ENCODE measurements around the gene RIN3. TPM values are rescaled to one million over a fixed set of nuclear protein-coding genes. Genes with fewer than 3 reads are reported as not detected.

RIN3 gene
- total RNA-seq, 2 experiments from 2014 or later = 76.1 to 122 TPM

DNA sequence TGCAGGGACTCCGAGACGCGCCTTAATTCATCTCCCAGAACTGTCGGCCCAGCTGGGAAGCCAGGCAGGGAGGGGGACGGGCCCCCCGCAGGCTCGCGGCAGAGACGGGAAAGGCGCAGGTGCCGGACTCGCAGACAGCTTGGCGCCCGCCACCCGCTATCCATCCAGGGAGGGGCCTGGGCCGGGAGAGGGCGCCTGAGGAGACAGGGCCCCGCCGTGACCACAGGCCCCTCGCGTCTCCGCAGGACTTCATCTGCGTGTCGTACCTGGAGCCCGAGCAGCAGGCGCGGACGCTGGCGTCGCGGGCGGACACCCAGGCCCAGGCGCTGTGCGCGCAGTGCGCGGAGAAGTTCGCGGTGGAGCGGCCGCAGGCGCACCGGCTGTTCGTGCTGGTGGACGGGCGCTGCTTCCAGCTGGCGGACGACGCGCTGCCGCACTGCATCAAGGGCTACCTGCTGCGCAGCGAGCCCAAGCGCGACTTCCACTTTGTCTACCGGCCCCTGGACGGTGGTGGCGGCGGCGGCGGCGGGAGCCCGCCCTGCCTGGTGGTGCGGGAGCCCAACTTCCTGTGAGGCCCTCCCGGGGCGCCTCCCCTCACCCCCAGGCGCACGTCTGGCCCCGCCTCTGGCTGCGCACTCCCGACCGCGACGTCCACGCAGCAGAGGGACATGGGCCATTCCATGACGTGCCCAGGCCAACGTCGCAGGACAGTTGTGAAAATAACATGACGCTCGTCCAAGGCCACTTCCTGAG, 174.3 kb downstream of the RIN3 start:
- no peaks in the 10 kb centered on the region for H3K27me3 Mint-ChIP-seq
- H3K9me3 Mint-ChIP-seq (ENCODE audit: low read depth) = no peaks in the 10 kb centered on the region
- H3K36me3 Mint-ChIP-seq = peaks cover 9% of the 10 kb centered on the region
- ATAC-seq (no peak), DNase-seq (no peak)
- H3K27ac Mint-ChIP-seq = no peak overlapping the region
- no peak overlapping the region for H3K4me3 Mint-ChIP-seq
- CTCF ChIA-PET = no interaction called here
- H3K4me1 Mint-ChIP-seq = peaks cover 5% of the 10 kb centered on the region

DNA sequence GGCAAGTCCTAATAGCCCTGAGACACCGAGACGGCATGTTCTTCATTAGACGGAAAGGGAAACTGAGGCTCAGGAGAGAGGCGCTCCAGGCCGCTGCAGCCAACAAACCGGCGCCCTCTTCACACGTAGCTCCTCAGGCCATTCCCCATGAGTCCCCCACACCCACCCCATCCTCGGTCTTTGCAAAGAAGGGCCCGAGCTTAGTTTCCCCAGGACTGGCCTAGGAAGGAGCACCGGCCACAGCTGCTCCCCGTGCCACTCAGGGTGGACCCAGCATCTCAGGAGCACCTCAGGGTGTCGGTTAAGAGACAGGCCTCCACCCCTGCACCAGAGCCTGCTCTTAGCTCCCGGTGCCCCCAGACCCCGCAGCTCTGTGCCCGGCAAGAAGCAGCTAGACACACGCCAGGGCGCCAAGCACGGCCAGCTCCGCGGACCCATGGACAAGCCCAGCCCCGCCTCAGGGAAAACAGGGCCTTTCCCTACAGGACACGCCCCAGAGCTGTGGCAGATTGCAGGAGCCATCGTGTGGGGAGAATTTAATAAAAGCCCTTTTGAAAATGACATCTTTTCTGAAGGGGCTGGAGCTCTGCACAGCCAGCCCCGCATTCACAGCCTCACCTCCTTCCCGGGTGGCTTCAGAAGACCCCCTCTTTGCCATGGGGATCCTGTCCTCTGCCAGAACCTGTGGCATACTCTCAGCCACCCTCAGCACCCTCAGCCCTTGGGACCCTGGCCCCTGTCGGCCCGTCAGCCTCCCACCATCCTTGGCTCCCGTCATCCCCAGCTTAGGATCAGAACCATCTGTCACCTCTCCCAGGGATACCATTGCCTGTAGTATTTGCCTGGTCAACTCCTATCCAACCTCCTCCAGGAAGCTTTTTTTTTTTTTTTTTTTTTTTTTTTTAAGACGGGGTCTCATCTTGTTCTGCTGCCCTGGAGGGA, 175.1 kb downstream of the RIN3 start:
- H3K27me3 Mint-ChIP-seq = no peaks in the 10 kb centered on the region
- H3K36me3 Mint-ChIP-seq = peaks cover 9% of the 10 kb centered on the region
- CTCF ChIA-PET = interaction anchor here (0.6 to 0.7 kb wide), 2 partner anchors 96 to 708 kb away, joined by 3 read pairs; no protein-coding TSS in a partner anchor
- ATAC-seq = no peak
- no peak overlapping the region for H3K27ac Mint-ChIP-seq
- peaks cover 10% of the 10 kb centered on the region for H3K4me1 Mint-ChIP-seq
- DNase-seq = no peak
- no peak overlapping the region for H3K4me3 Mint-ChIP-seq
- no peaks in the 10 kb centered on the region for H3K9me3 Mint-ChIP-seq (ENCODE audit: low read depth)

- DNase-seq = no peak
- peaks cover 10% of the 10 kb centered on the region for H3K4me1 Mint-ChIP-seq
- H3K9me3 Mint-ChIP-seq (ENCODE audit: low read depth) = no peaks in the 10 kb centered on the region
- H3K27me3 Mint-ChIP-seq = no peaks in the 10 kb centered on the region
- peak overlapping the region; percentile 2 for H3K27ac Mint-ChIP-seq
- no peak overlapping the region for H3K4me3 Mint-ChIP-seq
- CTCF ChIA-PET = interaction anchor here (0.6 to 1.5 kb wide), 6 partner anchors 9 to 569 kb away, joined by 3 to 7 read pairs (median 4); partner anchors contain the start of genes CPSF2 and NDUFB1
- H3K36me3 Mint-ChIP-seq = peaks cover 9% of the 10 kb centered on the region
- ATAC-seq = no peak
These were observed 176.8 kb downstream of the RIN3 start for GRCh38 chr14:92690171-92691011.

DNA sequence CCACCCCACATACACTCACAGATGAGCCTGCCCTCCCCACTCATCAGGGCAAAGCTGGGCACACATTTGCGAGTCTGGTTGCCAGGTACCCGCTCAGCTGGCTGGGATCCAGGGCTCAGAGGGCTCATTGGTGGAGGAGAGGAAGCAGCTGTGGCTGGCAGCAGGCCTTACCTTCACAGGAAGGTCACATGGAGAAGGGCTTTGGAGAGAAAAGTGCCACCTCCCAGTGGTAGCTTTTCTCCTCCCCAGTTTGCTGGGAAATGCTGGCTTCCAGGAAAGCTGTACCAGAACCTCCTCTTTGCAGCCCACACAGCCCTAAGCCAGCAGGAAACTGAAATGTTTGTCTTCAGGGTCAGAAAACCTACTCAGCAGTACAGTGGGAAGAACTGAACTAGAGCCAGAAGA, 179.2 kb downstream of the RIN3 start:
- no peak for ATAC-seq
- Mint-ChIP-seq H3K4me3 (no peak overlapping the region), H3K27ac (no peak overlapping the region), H3K9me3 (ENCODE audit: low read depth) (no peaks in the 10 kb centered on the region), H3K27me3 (peaks cover 12% of the 10 kb centered on the region), H3K4me1 (peaks cover 10% of the 10 kb centered on the region), H3K36me3 (peaks cover 2% of the 10 kb centered on the region)
- no peak for DNase-seq
- CTCF ChIA-PET = interaction anchor here (1.5 kb wide), 1 partner anchor 11 kb away, joined by 4 read pairs; no protein-coding TSS in a partner anchor

GRCh38 chr14:92693998-92694795, 180.6 kb downstream of the RIN3 start:
- no peak overlapping the region for H3K27ac Mint-ChIP-seq
- H3K9me3 Mint-ChIP-seq (ENCODE audit: low read depth) = no peaks in the 10 kb centered on the region
- no peak overlapping the region for H3K4me3 Mint-ChIP-seq
- H3K4me1 Mint-ChIP-seq = peaks cover 10% of the 10 kb centered on the region
- peaks cover 12% of the 10 kb centered on the region for H3K27me3 Mint-ChIP-seq
- CTCF ChIA-PET = interaction anchor here (1.5 kb wide), 1 partner anchor 13 kb away, joined by 4 read pairs; no protein-coding TSS in a partner anchor
- no peak for ATAC-seq
- DNase-seq = no peak
- H3K36me3 Mint-ChIP-seq = no peaks in the 10 kb centered on the region

- no peak for DNase-seq
- CTCF ChIA-PET = no interaction called here
- H3K4me1 Mint-ChIP-seq = peaks cover 10% of the 10 kb centered on the region
- peaks cover 12% of the 10 kb centered on the region for H3K27me3 Mint-ChIP-seq
- no peak for ATAC-seq
- no peaks in the 10 kb centered on the region for H3K36me3 Mint-ChIP-seq
- H3K9me3 Mint-ChIP-seq (ENCODE audit: low read depth) = no peaks in the 10 kb centered on the region
- H3K27ac Mint-ChIP-seq = no peak overlapping the region
- H3K4me3 Mint-ChIP-seq = no peak overlapping the region
These were observed 181.2 kb downstream of the RIN3 start for GRCh38 chr14:92694807-92695206.

- DNase-seq (no peak), ATAC-seq (no peak)
- CTCF ChIA-PET = no interaction called here
- Mint-ChIP-seq H3K4me3 (no peak overlapping the region), H3K4me1 (peaks cover 10% of the 10 kb centered on the region), H3K36me3 (no peaks in the 10 kb centered on the region), H3K9me3 (ENCODE audit: low read depth) (no peaks in the 10 kb centered on the region), H3K27ac (no peak overlapping the region), H3K27me3 (peaks cover 14% of the 10 kb centered on the region)
These were observed 182.0 kb downstream of the RIN3 start for GRCh38 chr14:92695562-92695961.

- Mint-ChIP-seq H3K4me3 (no peak overlapping the region), H3K27me3 (peaks cover 18% of the 10 kb centered on the region), H3K36me3 (no peaks in the 10 kb centered on the region), H3K9me3 (ENCODE audit: low read depth) (no peaks in the 10 kb centered on the region), H3K27ac (no peak overlapping the region), H3K4me1 (peaks cover 10% of the 10 kb centered on the region)
- ATAC-seq = no peak
- DNase-seq = no peak
- CTCF ChIA-PET = no interaction called here
These were observed 182.8 kb downstream of the RIN3 start for GRCh38 chr14:92696366-92696765.

DNA sequence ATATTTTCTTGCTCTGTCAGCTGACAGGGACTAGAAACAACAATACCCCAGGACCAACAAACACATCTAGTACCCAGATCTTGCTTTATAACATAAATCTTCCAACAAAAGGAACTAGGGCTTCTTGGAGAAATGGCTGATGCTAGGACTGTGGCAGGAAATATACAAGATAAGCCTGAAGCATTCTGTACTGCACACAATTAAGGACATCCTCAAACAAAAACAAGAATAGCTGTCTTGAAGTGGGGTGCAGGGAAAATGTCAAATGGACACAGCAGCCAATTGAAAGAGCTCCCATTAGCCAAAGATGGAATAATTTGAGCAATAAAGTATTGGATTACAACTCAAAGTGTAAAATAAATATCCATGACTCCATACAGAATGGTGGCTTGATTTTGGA, 184.8 kb downstream of the RIN3 start:
- CTCF ChIA-PET = interaction anchor here (1.2 kb wide), 1 partner anchor 9 kb away, joined by 3 read pairs; no protein-coding TSS in a partner anchor
- no peak overlapping the region for H3K27ac Mint-ChIP-seq
- no peak overlapping the region for H3K4me3 Mint-ChIP-seq
- ATAC-seq (no peak), DNase-seq (no peak)
- peaks cover 24% of the 10 kb centered on the region for H3K27me3 Mint-ChIP-seq
- no peaks in the 10 kb centered on the region for H3K36me3 Mint-ChIP-seq
- H3K9me3 Mint-ChIP-seq (ENCODE audit: low read depth) = no peaks in the 10 kb centered on the region
- H3K4me1 Mint-ChIP-seq = no peaks in the 10 kb centered on the region

DNA sequence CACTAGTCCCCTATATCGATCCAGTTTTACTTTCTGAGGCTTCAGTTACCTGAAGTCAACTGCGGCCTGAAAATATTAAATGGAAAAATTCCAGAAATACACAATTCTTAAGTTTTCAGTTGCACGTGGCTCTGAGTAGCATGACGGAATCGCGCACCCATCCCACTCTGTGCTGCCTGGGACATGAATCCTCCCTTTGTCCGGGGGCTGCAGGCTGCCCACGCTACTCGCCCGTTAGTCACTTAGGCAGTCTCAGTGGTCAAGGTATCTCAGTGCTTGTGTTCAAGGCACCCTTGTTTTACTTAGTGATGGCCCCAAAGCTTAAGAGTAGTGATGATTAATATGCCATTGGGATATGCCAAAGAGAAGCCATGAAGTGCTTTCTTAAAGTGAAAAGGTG, 188.2 kb downstream of the RIN3 start:
- DNase-seq (no peak), ATAC-seq (no peak)
- no peaks in the 10 kb centered on the region for H3K4me1 Mint-ChIP-seq
- no peaks in the 10 kb centered on the region for H3K36me3 Mint-ChIP-seq
- H3K27me3 Mint-ChIP-seq = peaks cover 40% of the 10 kb centered on the region
- no peak overlapping the region for H3K27ac Mint-ChIP-seq
- no peaks in the 10 kb centered on the region for H3K9me3 Mint-ChIP-seq (ENCODE audit: low read depth)
- CTCF ChIA-PET = no interaction called here
- no peak overlapping the region for H3K4me3 Mint-ChIP-seq

DNA sequence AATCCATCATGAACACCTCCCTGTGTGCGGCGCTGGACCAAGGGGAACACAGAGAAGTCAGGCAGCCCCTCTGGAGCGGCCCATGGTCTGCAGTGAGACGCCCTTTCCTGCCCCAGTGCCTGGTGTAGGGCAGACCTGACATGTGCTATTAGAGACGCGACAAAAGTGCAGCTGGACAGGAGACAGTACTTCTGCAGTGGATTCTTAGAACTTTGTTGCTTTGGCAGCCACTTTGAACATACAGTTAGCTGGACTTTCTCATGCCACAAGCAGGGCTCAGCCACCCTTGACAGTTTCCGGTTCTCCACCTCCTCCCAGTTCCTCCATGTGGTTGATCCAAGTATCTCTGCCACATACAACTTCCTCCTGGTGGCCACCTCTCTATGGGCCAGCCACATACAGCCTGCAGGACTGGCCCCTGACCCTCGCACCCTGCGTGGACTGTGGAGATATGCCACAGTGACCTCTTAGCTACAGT, 188.9 kb downstream of the RIN3 start:
- ATAC-seq (no peak), DNase-seq (no peak)
- no peak overlapping the region for H3K4me3 Mint-ChIP-seq
- peaks cover 34% of the 10 kb centered on the region for H3K27me3 Mint-ChIP-seq
- H3K36me3 Mint-ChIP-seq = no peaks in the 10 kb centered on the region
- H3K4me1 Mint-ChIP-seq = no peaks in the 10 kb centered on the region
- no peaks in the 10 kb centered on the region for H3K9me3 Mint-ChIP-seq (ENCODE audit: low read depth)
- no peak overlapping the region for H3K27ac Mint-ChIP-seq
- CTCF ChIA-PET = no interaction called here

GRCh38 chr14:92703516-92703915, 189.9 kb downstream of the RIN3 start:
- CTCF ChIA-PET = interaction anchor here (1.5 kb wide), 1 partner anchor 12 kb away, joined by 5 read pairs; no protein-coding TSS in a partner anchor
- Mint-ChIP-seq H3K4me3 (no peak overlapping the region), H3K27ac (no peak overlapping the region), H3K27me3 (peaks cover 32% of the 10 kb centered on the region), H3K9me3 (ENCODE audit: low read depth) (no peaks in the 10 kb centered on the region), H3K36me3 (no peaks in the 10 kb centered on the region), H3K4me1 (no peaks in the 10 kb centered on the region)
- ATAC-seq (no peak), DNase-seq (no peak)
